ENCODE results near the gene F7. TPM values are rescaled to one million over a fixed set of nuclear protein-coding genes. Genes with fewer than 3 reads are reported as not detected.
A peak's percentile ranks its signal among the peaks of the same experiment; 100 is the strongest.

The F7 gene
- total and polyA plus RNA-seq, 9 of the 15 experiments (the other 6 are each of a cell fraction or from before 2014, with no cell fraction given) = not detected

DNA sequence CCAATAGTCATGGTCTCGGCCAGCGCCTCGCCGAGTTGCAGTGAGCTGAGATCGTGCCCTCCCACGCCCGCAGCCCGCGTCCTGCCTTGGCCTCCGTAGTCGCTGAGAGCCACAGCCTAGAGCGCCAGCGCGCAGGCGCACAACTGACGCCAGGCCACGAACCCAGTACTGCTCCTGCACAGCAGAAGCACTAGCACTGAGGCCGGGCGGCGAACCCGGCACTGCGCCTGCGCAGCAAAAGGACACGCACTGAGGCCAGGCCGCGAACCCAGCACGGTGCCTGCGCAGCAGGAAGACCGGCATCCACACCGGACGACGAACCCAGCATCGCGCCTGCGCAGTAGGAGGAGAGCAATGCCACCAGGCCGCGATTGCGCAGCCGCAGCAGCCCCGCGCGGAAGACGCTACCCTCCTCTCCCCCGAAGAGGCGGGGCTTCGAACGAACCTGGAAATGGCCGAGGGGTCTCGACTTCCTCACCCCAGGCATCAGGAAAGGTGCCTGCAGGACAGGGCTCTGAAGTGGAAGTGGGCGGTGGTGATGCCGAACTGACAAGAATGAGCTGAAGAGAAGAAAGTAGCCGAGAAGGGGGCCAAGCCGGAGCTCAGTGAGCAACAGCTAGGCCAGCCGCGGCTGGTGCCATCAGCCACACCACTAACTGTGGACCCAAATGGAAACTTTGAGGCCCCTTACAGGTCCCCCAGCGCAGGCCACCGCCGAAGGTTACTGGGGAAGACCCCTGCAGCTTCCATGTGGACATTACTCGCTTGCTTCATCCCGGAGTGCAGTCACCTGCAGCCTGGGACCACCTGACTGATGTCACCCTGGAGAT is 24.5 kb downstream of the F7 start:
- Histone ChIP-seq H3K4me3 (no peak overlapping the region), H3K4me2 (ENCODE audit: insufficient read depth, low read length) (no peak overlapping the region), H2AFZ (ENCODE audit: low read depth, low read length) (no peak overlapping the region), H3K27ac (ENCODE audit: extremely low read depth, low read depth, low read length) (no peak overlapping the region), H3K36me3 (ENCODE audit: control insufficient read depth, insufficient read depth, low read length) (no peaks in the 10 kb centered on the region), H3K4me1 (replicated peaks in 1 of 2; ENCODE audit: control insufficient read depth in 2 of 2, insufficient read depth in 2 of 2, low read length in 2 of 2) (peaks cover 0 to 7% of the 10 kb centered on the region in 2 experiments; a peak in 1 of 5 replicates), H3K9ac (ENCODE audit: insufficient read depth in 1 of 2, low read depth in 2 of 2, low read length in 2 of 2) (no peak overlapping the region), H3K9me3 (replicated peaks; ENCODE audit: control insufficient read depth, insufficient read depth, low read depth, low read length) (no peaks in the 10 kb centered on the region), H4K20me1 (replicated peaks; ENCODE audit: control insufficient read depth, insufficient read depth, low read length) (no peaks in the 10 kb centered on the region), H3K9me1 (ENCODE audit: control insufficient read depth, insufficient read depth, low read length) (no peaks in the 10 kb centered on the region), H3K79me2 (ENCODE audit: control insufficient read depth, insufficient read depth, low read length) (no peaks in the 10 kb centered on the region), H3K27me3 (ENCODE audit: control insufficient read depth in 2 of 2, insufficient read depth in 2 of 2, low read length in 2 of 2) (peaks cover 0 to 24% of the 10 kb centered on the region in 2 experiments; a peak in 2 of 5 replicates)
- POLR2A ChIA-PET = no interaction called here
- 37% methylated on average over 17 of the region's 60 CpGs for WGBS (ENCODE audit: insufficient coverage, low coverage, missing lambda C conversion rate)
- no peak for ATAC-seq
- DNase-seq (ENCODE audit: extremely low read depth in 1 of 4, low spot score in 3 of 4) = no peak
- BruUV-seq (replicated peaks) = no TSS peak
- in situ Hi-C loops (cut with MboI) (no loop called here), intact Hi-C loops (cut with micrococcal nuclease) (no loop called here)
- TF ChIP-seq, protein P1, sequence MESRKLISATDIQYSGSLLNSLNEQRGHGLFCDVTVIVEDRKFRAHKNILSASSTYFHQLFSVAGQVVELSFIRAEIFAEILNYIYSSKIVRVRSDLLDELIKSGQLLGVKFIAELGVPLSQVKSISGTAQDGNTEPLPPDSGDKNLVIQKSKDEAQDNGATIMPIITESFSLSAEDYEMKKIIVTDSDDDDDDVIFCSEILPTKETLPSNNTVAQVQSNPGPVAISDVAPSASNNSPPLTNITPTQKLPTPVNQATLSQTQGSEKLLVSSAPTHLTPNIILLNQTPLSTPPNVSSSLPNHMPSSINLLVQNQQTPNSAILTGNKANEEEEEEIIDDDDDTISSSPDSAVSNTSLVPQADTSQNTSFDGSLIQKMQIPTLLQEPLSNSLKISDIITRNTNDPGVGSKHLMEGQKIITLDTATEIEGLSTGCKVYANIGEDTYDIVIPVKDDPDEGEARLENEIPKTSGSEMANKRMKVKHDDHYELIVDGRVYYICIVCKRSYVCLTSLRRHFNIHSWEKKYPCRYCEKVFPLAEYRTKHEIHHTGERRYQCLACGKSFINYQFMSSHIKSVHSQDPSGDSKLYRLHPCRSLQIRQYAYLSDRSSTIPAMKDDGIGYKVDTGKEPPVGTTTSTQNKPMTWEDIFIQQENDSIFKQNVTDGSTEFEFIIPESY (CRISPR knock-in tag; IDR thresholded peaks at IDR 0.05) = peak; percentile 64
- TF ChIP-seq, protein P2, sequence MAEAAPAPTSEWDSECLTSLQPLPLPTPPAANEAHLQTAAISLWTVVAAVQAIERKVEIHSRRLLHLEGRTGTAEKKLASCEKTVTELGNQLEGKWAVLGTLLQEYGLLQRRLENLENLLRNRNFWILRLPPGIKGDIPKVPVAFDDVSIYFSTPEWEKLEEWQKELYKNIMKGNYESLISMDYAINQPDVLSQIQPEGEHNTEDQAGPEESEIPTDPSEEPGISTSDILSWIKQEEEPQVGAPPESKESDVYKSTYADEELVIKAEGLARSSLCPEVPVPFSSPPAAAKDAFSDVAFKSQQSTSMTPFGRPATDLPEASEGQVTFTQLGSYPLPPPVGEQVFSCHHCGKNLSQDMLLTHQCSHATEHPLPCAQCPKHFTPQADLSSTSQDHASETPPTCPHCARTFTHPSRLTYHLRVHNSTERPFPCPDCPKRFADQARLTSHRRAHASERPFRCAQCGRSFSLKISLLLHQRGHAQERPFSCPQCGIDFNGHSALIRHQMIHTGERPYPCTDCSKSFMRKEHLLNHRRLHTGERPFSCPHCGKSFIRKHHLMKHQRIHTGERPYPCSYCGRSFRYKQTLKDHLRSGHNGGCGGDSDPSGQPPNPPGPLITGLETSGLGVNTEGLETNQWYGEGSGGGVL (CRISPR knock-in tag; IDR thresholded peaks at IDR 0.05) = no peak
- CTCF ChIA-PET (ENCODE audit: low intra/inter-chr PET ratio) = no interaction called here
- FAIRE-seq = no peak
